ENCODE results near the gene USP9X.

DNA sequence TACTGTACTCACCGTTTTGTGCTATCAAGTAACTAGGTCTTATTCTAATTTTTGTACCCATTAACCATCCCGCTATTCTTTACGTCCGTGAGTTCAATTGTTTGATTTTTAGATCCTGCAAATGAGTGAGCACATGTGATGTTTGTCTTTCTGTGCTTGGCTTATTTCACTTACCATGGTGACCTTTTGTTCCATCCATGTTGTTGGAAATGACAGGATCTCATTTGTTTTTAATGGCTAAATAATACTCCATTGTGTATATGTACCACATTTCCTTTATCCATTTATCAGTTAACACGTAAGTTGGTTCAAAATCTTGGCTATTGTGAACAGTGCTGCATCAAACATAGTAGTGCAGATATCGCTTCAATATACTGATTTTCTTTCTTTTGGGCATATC, 48.3 kb downstream of the USP9X start:
- no peak for TF ChIP-seq POLR2A (IDR thresholded peaks at IDR 0.05)
- TF ChIP-seq, protein P1, sequence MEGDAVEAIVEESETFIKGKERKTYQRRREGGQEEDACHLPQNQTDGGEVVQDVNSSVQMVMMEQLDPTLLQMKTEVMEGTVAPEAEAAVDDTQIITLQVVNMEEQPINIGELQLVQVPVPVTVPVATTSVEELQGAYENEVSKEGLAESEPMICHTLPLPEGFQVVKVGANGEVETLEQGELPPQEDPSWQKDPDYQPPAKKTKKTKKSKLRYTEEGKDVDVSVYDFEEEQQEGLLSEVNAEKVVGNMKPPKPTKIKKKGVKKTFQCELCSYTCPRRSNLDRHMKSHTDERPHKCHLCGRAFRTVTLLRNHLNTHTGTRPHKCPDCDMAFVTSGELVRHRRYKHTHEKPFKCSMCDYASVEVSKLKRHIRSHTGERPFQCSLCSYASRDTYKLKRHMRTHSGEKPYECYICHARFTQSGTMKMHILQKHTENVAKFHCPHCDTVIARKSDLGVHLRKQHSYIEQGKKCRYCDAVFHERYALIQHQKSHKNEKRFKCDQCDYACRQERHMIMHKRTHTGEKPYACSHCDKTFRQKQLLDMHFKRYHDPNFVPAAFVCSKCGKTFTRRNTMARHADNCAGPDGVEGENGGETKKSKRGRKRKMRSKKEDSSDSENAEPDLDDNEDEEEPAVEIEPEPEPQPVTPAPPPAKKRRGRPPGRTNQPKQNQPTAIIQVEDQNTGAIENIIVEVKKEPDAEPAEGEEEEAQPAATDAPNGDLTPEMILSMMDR (IDR thresholded peaks at IDR 0.05): no peak
